Occipital lobe (tissue), 2 donors: ENCODE data around the gene TBC1D24. TPM values are rescaled to one million over a fixed set of nuclear protein-coding genes. Genes with fewer than 3 reads are reported as not detected.

Experiments used
- small RNA-seq: library from RNA; depleted of rRNA; stranded (forward); fragments of <200 nt; gene quantifications from one replicate; pipeline ENCODE3, GENCODE V24; 2014
- total RNA-seq: library from RNA; depleted of rRNA; stranded (reverse); fragments of >200 nt; gene quantifications from one replicate; pipeline ENCODE4 v1.2.3, GENCODE V29; 2014

Gene TBC1D24
- total RNA-seq, 1 donor from 2014 or later = 22.3 TPM

Small RNA genes within 50 kb of the gene (small RNA-seq; reads per million reads assigned to genes)
- gene AC093525.1 (not detected), gene MIR3178 (0.09 reads per million), gene MIR6768 (not detected)

Other genes starting within 250 kb of the TBC1D24 start
- gene DNASE1L2, start 238.7 kb upstream of the TBC1D24 start, total RNA-seq = 1.7 TPM
- 8.1 TPM for gene ECI1, start 223.5 kb upstream of the TBC1D24 start, total RNA-seq
- gene RNPS1, start 207.0 kb upstream of the TBC1D24 start, total RNA-seq = 66.8 TPM
- gene ABCA3, start 134.4 kb upstream of the TBC1D24 start, total RNA-seq = 34.8 TPM
- 10.8 TPM for gene CCNF, start 45.7 kb upstream of the TBC1D24 start, total RNA-seq
- gene TEDC2, start 15.0 kb upstream of the TBC1D24 start, total RNA-seq = 8.4 TPM
- 5.8 TPM for gene NTN3, start 3.8 kb upstream of the TBC1D24 start, total RNA-seq
- gene ATP6V0C, start 38.8 kb downstream of the TBC1D24 start, total RNA-seq = 11.7 TPM
- 12.9 TPM for gene AMDHD2, start 45.2 kb downstream of the TBC1D24 start, total RNA-seq
- gene CEMP1, start 56.3 kb downstream of the TBC1D24 start, total RNA-seq = 0.16 TPM
- 30.9 TPM for gene PDPK1, start 62.9 kb downstream of the TBC1D24 start, total RNA-seq
- 20.9 TPM for gene KCTD5, start 207.4 kb downstream of the TBC1D24 start, total RNA-seq
- gene PRSS27, start 245.1 kb downstream of the TBC1D24 start, total RNA-seq = 1.6 TPM